Naive thymus-derived CD4-positive, alpha-beta T cell (primary cell): ENCODE data around the gene PLD1. TPM values are rescaled to one million over a fixed set of nuclear protein-coding genes. Genes with fewer than 3 reads are reported as not detected.
A peak's percentile ranks its signal among the peaks of the same experiment; 100 is the strongest.
"Not testable (repeated sequence)": the region's sequence is repeated elsewhere in the genome, so short reads cannot be mapped to it uniquely, and the experiment has no call there.

Source experiments
- ATAC-seq: fragments of 150-1000 bp; cut with Tn5 transposase; 2 replicates; pipeline ENCODE4 v1.10.0; 2021; ENCODE audit warnings: mild to moderate bottlenecking, moderate library complexity
- CTCF ChIA-PET: fragments of 350-600 bp; sonication (Branson Sonifier 250); formaldehyde crosslinking; loops from one replicate; lab custom pipeline; 2021; ENCODE audit warnings: antibody characterized with exemption; lab: Charles Lee
- POLR2A ChIA-PET: fragments of 350-600 bp; sonication (Branson Sonifier 250); formaldehyde crosslinking; loops from one replicate; lab custom pipeline; 2021; ENCODE audit warnings: antibody characterized with exemption, inconsistent platforms; lab: Charles Lee
- DNase-seq, 9 donors: peaks; one replicate each; pipeline versions ENCODE4 v3.0.0 to v3.0.0-alpha.2; 2020 to 2022; ENCODE audit warnings: mixed read lengths in 1 of 9
- H3K27ac ChIP-seq: one replicate; pipeline ENCODE4 v1.7.0; 2013; ENCODE audit warnings: mild to moderate bottlenecking, low read depth, low read length, moderate library complexity
- H3K27me3 ChIP-seq, 2 donors: one replicate each; pipeline ENCODE4 v1.7.0; 2013; ENCODE audit warnings: low read length in 2 of 2, mild to moderate bottlenecking in 2 of 2, moderate library complexity in 2 of 2; ENCODE audit not compliant: control insufficient read depth in 2 of 2, insufficient read depth in 2 of 2
- H3K36me3 ChIP-seq, 3 experiments: 1 replicate in 2 of 3; 2 replicates in 1 of 3; pipeline ENCODE4 v1.7.0; 2013; ENCODE audit warnings: low read length in 3 of 3, mild to moderate bottlenecking in 3 of 3, moderate library complexity in 1 of 3; ENCODE audit not compliant: insufficient read depth in 3 of 3, control insufficient read depth in 2 of 3
- H3K4me1 ChIP-seq, 2 donors: one replicate each; pipeline ENCODE4 v1.7.0; 2013; ENCODE audit warnings: low read length in 2 of 2, mild to moderate bottlenecking in 2 of 2, moderate library complexity in 1 of 2; ENCODE audit not compliant: control insufficient read depth in 2 of 2, insufficient read depth in 2 of 2
- H3K4me3 ChIP-seq: 2 replicates; pipeline ENCODE4 v1.7.0; 2013; ENCODE audit warnings: mild to moderate bottlenecking, low read length
- H3K9me3 ChIP-seq, 3 experiments: 1 replicate in 2 of 3; 2 replicates in 1 of 3; pipeline ENCODE4 v1.7.0; 2013; ENCODE audit warnings: low read length in 3 of 3; ENCODE audit not compliant: control insufficient read depth in 2 of 3
- H3K27ac Mint-ChIP-seq, 9 donors: one replicate each; pipeline ENCODE4 v1.8.0; 2020 to 2022; ENCODE audit warnings: mixed read lengths in 9 of 9, mild to moderate bottlenecking in 8 of 9, moderate library complexity in 5 of 9, inconsistent platforms in 2 of 9
- H3K27me3 Mint-ChIP-seq, 5 donors: one replicate each; pipeline ENCODE4 v1.8.0; 2021 to 2022; ENCODE audit warnings: mixed read lengths in 5 of 5, mild to moderate bottlenecking in 1 of 5
- H3K36me3 Mint-ChIP-seq, 5 donors: one replicate each; pipeline ENCODE4 v1.8.0; 2020 to 2022; ENCODE audit warnings: mixed read lengths in 5 of 5, mild to moderate bottlenecking in 3 of 5, inconsistent platforms in 1 of 5
- H3K4me1 Mint-ChIP-seq, 7 donors: one replicate each; pipeline ENCODE4 v1.8.0; 2020 to 2022; ENCODE audit warnings: mixed read lengths in 7 of 7, mild to moderate bottlenecking in 3 of 7, inconsistent platforms in 1 of 7
- H3K4me3 Mint-ChIP-seq, 10 donors: one replicate each; pipeline ENCODE4 v1.8.0; 2020 to 2022; ENCODE audit warnings: mild to moderate bottlenecking in 10 of 10, mixed read lengths in 10 of 10, moderate library complexity in 6 of 10, inconsistent platforms in 2 of 10
- H3K9me3 Mint-ChIP-seq, 11 donors: one replicate each; pipeline ENCODE4 v1.8.0; 2020 to 2022; ENCODE audit warnings: mixed read lengths in 11 of 11, mild to moderate bottlenecking in 4 of 11, inconsistent platforms in 1 of 11, moderate library complexity in 1 of 11
- intact Hi-C, 2 donors: fragments of 100-400 bp; cut with micrococcal nuclease; formaldehyde crosslinking; loops; one replicate each; pipeline ENCODE4 v1.15.1; 2023
- polyA plus RNA-seq, 2 donors: library from polyadenylated mRNA; unstranded; fragments of 300-500 nt; fragmentation: Illumina TruSeq; gene quantifications; one replicate each; pipeline ENCODE4 v1.2.3, GENCODE V29; 2021
- total RNA-seq, 6 experiments: library from RNA in 5 of 6; stranded (reverse) in 5 of 6; gene quantifications; 1 replicate in 5 of 6; 2 replicates in 1 of 6; pipeline ENCODE4 v1.2.3 and lab custom pipeline; 2021 to 2026

PLD1 gene
- total RNA-seq (10 to 100 TPM in 1 of 5 experiments, 1 to 10 TPM in 2, under 1 TPM in 2; 0.36 to 12.9 (median 1.4) TPM), polyA plus RNA-seq (not detected), total RNA-seq (lab: John Stamatoyannopoulos, UW) (not detected)

GRCh38 chr3:171809861-171810628 lies at the start of gene PLD1:
PLD1 (minus strand) TSS chr3:171810483; CDS start chr3:171738051, 72,432 bp downstream.
- Mint-ChIP-seq H3K4me3 (peak within 1 kb of the TSS; percentile 75 to 92 (median 84)), H3K4me1 (peaks cover 8 to 18% (median 12%) of the 10 kb centered on the region in 7 donors), H3K27me3 (peaks cover 25 to 55% (median 47%) of the 10 kb centered on the region in 5 donors), H3K36me3 (no peaks in the 10 kb centered on the region), H3K9me3 (peaks cover 0 to 3% (median 0%) of the 10 kb centered on the region in 11 donors), H3K27ac (peak within 1 kb of the TSS in 1 of 9 donors; percentile 29)
- Histone ChIP-seq H3K36me3 (no peaks in the 10 kb centered on the region), H3K4me3 (peak within 1 kb of the TSS; percentile 60), H3K4me1 (peaks cover 0 to 4% of the 10 kb centered on the region in 2 donors), H3K9me3 (no peaks in the 10 kb centered on the region), H3K27ac (no peak within 1 kb of the TSS), H3K27me3 (peaks cover 0 to 8% of the 10 kb centered on the region in 2 donors)
- ATAC-seq (peak; percentile 71), DNase-seq (peak in 8 of 9 donors; percentile 9 to 49 (median 24))
- intact Hi-C loops = no loop called here
- POLR2A ChIA-PET = no interaction called here
- CTCF ChIA-PET = no interaction called here

- intact Hi-C loops, CTCF ChIA-PET, H3K36me3 ChIP-seq, H3K4me1 Mint-ChIP-seq, H3K36me3 Mint-ChIP-seq, H3K9me3 ChIP-seq, H3K4me1 ChIP-seq, ATAC-seq, H3K27ac ChIP-seq, H3K4me3 ChIP-seq, H3K4me3 Mint-ChIP-seq, H3K27me3 ChIP-seq, DNase-seq, H3K27ac Mint-ChIP-seq, POLR2A ChIA-PET: not testable (repeated sequence)
- peaks cover 0 to 18% (median 10%) of the 10 kb centered on the region in 11 donors for H3K9me3 Mint-ChIP-seq
- peaks cover 0 to 14% (median 7%) of the 10 kb centered on the region in 5 donors for H3K27me3 Mint-ChIP-seq
These were observed 48.5 kb upstream of the PLD1 start for GRCh38 chr3:171858770-171859169.

- no peak overlapping the region for H3K27ac Mint-ChIP-seq
- ATAC-seq = no peak
- no peaks in the 10 kb centered on the region for H3K27me3 ChIP-seq
- H3K4me1 ChIP-seq = no peaks in the 10 kb centered on the region
- no peak for DNase-seq
- H3K9me3 ChIP-seq = no peaks in the 10 kb centered on the region
- peaks cover 0 to 3% (median 0%) of the 10 kb centered on the region in 7 donors for H3K4me1 Mint-ChIP-seq
- H3K4me3 ChIP-seq = no peak overlapping the region
- ChIA-PET CTCF (no interaction called here), POLR2A (no interaction called here)
- intact Hi-C loops = no loop called here
- no peak overlapping the region for H3K4me3 Mint-ChIP-seq
- H3K36me3 Mint-ChIP-seq = no peaks in the 10 kb centered on the region
- H3K27ac ChIP-seq = no peak overlapping the region
- peaks cover 3 to 28% (median 15%) of the 10 kb centered on the region in 11 donors for H3K9me3 Mint-ChIP-seq
- H3K36me3 ChIP-seq = no peaks in the 10 kb centered on the region
- H3K27me3 Mint-ChIP-seq = peaks cover 5 to 25% (median 8%) of the 10 kb centered on the region in 5 donors
These were observed 44.5 kb upstream of the PLD1 start for GRCh38 chr3:171854649-171855305.

GRCh38 chr3:171851660-171852058 lies 41.4 kb upstream of the PLD1 start:
- Histone ChIP-seq H3K4me1 (no peaks in the 10 kb centered on the region), H3K27ac (no peak overlapping the region), H3K27me3 (no peaks in the 10 kb centered on the region), H3K4me3 (no peak overlapping the region), H3K9me3 (no peaks in the 10 kb centered on the region), H3K36me3 (no peaks in the 10 kb centered on the region)
- Mint-ChIP-seq H3K4me3 (no peak overlapping the region), H3K36me3 (peaks cover 0 to 1% (median 0%) of the 10 kb centered on the region in 5 donors), H3K27me3 (peaks cover 7 to 22% (median 13%) of the 10 kb centered on the region in 5 donors), H3K9me3 (peaks cover 3 to 20% (median 10%) of the 10 kb centered on the region in 11 donors), H3K4me1 (peaks cover 0 to 10% (median 0%) of the 10 kb centered on the region in 7 donors), H3K27ac (no peak overlapping the region)
- DNase-seq (no peak), ATAC-seq (no peak)
- CTCF ChIA-PET = no interaction called here
- intact Hi-C loops = no loop called here
- POLR2A ChIA-PET = no interaction called here

DNA sequence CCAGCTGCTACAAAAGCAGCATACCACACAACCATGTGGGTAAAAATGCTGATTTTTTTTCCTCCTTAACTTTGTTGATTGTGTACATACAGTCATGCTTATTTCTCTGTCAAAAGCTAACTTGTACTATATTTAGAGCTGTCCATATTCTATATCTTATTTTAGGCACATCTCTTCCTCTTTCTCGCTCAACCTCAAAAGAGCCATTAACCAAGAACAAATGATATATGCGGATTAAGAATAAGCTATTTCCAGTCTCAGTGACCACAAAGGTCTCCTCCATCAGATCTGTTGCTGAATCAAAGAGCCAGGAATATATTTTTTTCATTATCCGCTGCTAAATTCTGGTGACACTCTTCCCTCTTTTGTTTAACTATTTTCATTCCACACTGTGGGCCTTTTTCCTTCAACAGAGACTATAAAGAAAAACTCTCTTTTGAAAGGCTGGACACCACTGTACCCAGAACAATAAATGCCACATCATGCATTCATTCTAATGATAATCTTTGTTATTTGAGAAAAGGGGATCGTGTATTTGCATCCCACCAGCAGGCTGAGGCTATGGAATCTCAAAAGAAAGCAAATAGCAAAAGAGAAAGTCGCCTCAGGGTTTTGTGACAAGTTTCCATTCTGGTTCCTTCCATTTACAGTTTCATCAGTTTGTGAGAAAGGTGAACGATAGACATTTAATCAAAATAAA lies 40.8 kb upstream of the PLD1 start:
- no peaks in the 10 kb centered on the region for H3K27me3 ChIP-seq
- peaks cover 0 to 2% (median 0%) of the 10 kb centered on the region in 5 donors for H3K36me3 Mint-ChIP-seq
- ATAC-seq (no peak), DNase-seq (no peak)
- H3K9me3 Mint-ChIP-seq = peaks cover 3 to 20% (median 10%) of the 10 kb centered on the region in 11 donors
- no peak overlapping the region for H3K4me3 Mint-ChIP-seq
- H3K4me3 ChIP-seq = no peak overlapping the region
- intact Hi-C loops = no loop called here
- CTCF ChIA-PET = no interaction called here
- no peaks in the 10 kb centered on the region for H3K4me1 ChIP-seq
- H3K27ac Mint-ChIP-seq = no peak overlapping the region
- H3K4me1 Mint-ChIP-seq = peaks cover 0 to 14% (median 2%) of the 10 kb centered on the region in 7 donors
- no peaks in the 10 kb centered on the region for H3K36me3 ChIP-seq
- H3K9me3 ChIP-seq = no peaks in the 10 kb centered on the region
- POLR2A ChIA-PET = no interaction called here
- H3K27ac ChIP-seq = no peak overlapping the region
- H3K27me3 Mint-ChIP-seq = peaks cover 7 to 22% (median 13%) of the 10 kb centered on the region in 5 donors

GRCh38 chr3:171850320-171850959 lies 40.2 kb upstream of the PLD1 start:
- H3K36me3 ChIP-seq = no peaks in the 10 kb centered on the region

More at GRCh38 chr3:171850320-171850959, 40.2 kb upstream of the PLD1 start:
- H3K36me3 Mint-ChIP-seq = peaks cover 0 to 5% (median 0%) of the 10 kb centered on the region in 5 donors
- no peak overlapping the region for H3K27ac ChIP-seq
- intact Hi-C loops = no loop called here
- ATAC-seq (no peak), DNase-seq (no peak)
- peaks cover 7 to 22% (median 13%) of the 10 kb centered on the region in 5 donors for H3K27me3 Mint-ChIP-seq
- CTCF ChIA-PET = no interaction called here
- no peaks in the 10 kb centered on the region for H3K27me3 ChIP-seq
- H3K27ac Mint-ChIP-seq = no peak overlapping the region
- POLR2A ChIA-PET = no interaction called here
- H3K4me1 Mint-ChIP-seq = peaks cover 0 to 17% (median 5%) of the 10 kb centered on the region in 7 donors
- no peak overlapping the region for H3K4me3 ChIP-seq
- H3K4me1 ChIP-seq = no peaks in the 10 kb centered on the region
- H3K9me3 ChIP-seq = no peaks in the 10 kb centered on the region
- no peak overlapping the region for H3K4me3 Mint-ChIP-seq
- peaks cover 3 to 22% (median 10%) of the 10 kb centered on the region in 11 donors for H3K9me3 Mint-ChIP-seq
